Measurements from ENCODE around the gene AJUBA.
"Not testable (repeated sequence)": the region's sequence is repeated elsewhere in the genome, so short reads cannot be mapped to it uniquely, and the experiment has no call there.

AJUBA gene

DNA sequence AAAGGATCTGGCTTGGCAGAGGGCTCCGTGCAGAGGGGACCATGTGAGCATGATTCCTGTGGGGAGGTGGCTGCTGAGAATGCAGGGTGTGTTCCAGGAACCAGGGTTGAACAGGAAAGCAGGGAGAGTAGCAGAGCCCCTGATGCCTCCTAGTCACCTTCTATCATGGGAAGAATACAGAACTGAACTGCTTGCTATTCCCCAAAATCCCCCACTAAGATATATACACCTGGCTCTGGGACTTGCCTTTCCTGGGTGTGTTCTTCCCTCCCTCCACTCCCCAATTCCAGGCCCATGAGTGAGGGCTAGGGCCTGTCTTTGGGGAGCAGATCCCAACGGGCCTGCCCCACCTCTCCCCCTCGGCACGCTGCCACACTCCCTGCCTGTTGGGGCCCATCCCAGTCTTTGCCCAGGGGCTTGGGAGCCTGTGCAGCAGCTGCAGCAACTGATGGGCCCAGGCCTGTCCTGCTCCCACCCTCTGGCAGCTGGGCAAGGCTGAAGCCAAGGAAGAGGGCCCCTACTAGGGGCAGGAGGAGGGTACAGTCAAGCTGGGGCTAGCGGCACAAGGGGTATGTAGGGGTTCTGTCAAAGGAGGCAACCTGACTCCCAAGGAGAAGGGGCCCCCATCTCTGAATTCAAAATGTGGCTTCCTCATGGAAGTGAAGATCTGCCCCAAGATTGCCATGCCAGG is 3.2 kb downstream of the AJUBA start:
- no peak for DNase-seq

DNA sequence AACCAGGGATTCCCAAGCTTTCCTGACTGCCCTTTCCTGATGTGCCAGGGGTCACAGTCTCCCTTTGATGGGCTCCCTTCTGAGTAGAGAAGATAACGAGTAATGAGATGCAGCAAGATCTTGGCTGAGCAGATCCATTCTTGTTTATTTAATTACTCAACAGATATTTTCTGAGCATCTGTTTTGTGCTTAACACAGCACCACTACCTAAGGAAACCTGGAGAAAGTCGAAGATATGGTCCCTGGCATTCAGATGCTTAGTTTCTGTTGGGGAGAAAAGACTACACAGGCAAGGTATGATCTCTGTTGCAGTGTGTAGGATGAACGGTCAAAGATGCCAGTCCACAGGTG is 3.9 kb downstream of the AJUBA start:
- no peak for DNase-seq

DNA sequence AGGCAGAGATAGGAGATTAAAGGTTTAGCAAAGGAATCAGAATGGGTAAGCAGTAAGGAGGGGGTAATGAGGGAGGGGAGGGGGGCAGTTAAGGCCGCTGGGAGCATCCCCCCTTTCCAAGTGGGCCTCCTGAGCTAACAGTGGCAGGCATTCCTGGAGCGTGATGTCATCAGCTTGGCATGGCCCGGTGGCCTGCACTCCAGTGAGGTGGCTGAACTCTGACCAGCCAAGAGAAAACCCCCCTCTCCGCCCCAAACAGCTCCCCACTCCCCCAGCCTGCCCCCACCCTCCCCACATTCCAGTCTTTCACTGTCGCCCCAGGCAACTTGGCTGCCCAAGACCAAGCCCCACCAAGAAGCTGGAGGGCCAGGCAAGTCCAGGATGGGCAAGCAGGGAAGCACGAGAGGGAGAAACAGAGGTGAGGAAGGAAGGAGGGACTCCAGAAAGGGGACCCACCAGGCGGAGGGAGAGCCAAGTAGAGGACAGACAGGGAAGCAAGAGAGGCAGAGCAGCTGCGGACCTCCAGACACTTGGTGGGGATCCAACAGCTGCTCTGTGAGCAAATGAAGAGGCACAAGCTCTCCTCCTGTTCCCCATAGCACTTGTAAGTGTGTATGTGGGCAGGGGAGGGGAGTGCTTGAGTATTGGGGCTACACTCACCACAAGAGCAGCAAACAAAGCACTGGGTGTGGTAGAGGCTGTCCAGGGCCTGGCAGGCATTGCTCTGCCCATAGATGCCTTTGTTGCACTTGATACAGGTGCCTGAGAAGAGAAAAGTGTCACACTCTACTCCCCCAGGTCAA is 4.5 kb downstream of the AJUBA start:
- no peak for DNase-seq

DNA sequence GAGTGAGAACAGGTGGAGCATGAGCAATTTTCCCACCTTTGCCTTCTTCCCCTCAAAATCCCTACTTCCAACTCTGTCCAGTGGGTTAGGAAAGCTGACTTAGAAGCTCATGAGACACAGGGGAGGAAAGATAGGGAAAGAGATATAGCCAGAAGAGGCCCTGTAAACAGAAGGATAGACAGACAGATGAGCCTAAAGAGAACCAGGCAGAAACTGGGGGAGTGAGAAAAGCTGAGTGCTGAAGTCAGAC is 5.0 kb downstream of the AJUBA start:
- DNase-seq: no peak

DNA sequence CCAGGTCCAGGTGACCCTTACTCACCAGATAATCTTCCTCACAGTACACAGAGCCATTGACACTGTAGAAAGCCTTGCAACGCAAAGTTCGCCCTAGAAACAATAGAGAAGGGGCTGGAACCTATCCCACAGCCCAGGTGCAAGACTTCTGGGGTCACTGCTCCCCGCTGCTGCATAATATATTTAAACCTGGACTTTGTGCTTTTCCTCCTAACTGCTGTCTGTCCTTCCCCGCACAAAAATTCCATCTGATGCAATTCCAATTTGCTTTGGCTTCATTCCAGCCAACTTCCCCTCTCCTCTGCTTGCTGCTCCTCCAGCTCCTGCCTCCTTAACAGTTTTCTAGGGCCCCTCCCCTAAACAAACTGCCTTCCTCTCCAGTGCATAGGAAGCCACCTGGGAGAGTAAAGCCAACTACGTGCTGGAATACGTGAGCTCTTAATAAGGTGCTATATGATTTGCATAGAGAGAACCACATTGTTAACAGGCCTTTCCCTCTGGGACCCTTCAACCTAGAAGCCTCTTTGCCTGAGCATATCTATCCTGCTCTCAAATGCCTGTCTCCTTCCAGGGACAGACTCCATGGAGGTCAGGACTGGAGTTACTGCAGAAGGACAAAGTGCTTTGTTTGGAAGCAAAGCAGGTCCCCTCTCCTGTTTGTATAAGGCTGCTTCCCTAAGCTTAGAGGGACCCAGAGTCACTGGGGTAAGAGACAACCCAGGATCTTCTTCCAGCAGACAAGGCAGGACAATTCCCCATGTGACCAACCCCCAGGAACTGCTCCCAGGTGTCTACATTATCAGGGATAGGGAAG is 5.5 kb downstream of the AJUBA start:
- no peak for DNase-seq

DNA sequence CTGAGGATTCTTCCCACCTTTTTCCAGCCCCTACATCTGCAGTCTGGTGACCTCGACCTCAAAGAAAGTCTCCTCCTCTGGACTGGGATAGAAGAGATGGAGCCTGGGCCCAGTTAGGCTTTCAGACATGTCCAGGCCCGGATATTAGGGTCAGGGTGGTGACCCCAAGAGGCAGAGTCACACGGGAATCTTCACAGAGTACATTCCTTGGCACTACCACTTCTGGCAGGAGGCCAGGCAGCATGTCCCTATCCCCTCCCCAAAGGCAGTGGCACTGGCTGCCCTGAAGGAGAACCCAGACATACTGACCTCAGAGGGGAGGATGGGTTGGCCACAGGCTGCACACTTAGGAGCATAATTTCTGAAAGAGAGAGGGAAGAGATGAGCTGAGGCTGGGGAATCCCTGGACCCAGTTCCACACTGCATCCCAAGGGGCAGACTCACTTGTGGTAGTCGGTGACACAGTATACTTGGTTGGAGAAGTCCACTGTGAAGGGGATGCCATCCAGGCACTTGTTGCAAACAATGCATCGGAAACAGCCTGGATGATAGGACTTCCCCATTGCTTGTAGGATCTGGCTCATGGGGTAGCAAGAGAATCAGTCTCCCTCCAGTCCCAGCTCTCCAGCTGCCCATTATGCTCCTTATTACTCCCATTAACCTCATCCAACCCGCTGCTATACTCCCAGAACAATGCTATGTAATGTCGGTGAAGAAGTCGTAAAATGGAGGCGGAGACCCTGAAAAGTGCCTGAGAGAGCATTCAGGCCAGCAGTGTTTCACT is 7.6 kb downstream of the AJUBA start:
- no peak for DNase-seq

DNA sequence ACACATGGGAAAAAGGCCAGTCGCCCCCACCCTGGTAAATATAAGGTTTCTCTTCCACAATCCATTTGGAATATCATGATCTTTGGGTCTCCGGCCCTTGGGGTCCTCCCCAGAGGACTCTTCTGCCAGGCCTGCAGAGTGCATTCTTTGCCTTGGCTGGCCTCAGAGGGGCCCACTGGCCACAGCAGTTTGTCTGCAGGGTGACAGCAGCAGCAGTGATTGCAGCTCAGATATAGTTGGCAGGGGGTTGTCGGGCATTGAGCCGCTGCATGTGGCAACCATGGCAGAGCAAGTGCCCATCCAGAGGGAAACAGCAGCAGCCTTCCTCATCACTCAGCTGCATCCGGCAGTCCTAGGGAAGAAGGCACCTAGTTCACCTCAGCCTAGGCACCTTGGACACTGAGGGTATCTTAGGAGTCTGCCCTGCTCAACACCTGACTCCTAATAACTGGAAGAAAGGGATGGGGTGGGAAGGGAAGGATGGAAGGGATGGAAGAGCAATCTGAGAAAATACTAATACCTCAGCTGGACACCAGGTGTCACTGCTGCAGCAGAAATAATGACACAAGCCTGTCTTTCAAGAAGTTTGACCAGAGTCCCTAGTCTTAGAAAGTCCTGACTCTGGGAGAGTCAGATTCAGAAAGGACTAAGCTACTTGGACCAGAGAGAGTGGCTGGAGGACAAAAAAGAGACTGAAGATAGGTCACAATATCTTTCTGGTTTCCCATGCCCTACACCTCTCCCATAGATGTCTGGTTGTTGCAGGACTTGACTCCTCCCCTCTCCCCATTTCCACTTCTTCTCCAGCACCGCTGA is 8.9 kb downstream of the AJUBA start:
- DNase-seq: peak; percentile 67

DNA sequence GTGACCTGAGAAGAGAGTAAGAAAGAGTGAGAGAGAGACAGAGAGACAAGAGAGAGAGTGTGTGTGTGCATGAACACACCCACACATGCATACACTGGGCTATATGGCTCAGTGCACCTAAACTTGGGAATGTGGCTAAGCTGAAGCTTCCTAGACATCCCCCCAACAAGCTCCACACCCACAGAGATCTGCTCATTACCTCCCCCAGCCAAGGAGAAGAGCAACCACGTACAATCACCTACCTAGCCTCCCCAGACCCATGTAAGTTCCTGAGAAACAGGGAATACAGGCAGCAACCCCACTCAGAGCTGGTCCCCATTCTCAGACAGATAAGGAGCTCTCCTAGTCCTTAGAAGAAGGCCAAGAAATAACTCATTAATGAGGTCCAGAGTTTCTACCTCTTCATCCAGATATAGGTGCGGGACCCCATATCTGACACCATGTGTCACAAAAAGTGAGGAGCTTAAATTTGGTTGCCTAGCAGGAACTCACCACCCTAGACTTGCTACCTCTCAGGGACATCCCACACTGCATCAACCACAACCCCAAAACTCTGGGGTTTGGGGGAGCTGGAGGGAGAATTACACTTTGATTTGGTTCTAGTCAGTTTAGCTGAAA is 9.9 kb downstream of the AJUBA start:
- DNase-seq: no peak

DNA sequence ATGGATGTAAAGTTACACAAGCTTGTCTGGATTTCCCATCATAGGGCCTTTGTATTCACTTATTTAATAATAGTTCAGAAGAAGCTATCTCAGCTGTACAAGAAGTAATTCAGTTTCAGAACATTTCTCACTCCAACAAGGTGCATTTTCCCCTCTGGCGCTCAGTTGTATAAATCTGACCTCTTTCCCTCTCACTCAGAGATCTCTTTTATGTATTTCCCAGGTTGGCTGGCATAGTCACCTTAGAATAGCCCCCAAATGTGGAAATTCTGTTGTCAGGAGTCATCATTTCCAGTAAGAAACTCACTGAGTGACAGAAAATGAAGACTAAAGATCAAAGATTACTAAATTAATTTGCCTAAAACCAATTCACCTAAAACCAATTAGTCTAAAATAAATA is 11.2 kb downstream of the AJUBA start:
- no peak for DNase-seq

DNA sequence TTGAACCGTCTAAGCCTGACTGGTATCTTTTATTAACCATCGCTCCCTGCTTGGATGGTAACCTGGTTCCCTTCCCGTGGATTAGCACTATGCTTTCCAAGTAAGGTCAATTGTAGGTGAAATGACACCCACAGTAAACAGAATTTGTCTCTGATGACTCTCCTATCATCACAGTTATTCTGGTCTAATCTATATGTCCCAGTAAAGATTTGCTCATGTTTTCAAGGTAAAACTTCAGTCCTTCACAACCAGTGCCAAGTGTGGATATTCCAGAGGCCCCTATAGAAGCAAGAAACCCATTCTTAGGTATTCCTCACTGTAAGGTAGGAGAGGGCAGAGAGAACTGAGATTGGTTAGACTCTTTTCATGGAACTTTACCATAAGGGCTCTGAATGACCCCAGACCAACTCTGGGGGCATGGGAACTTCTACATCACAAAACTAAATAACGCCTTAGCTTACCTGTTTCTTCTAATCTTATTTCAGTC is 15.5 kb downstream of the AJUBA start:
- DNase-seq: no peak

DNA sequence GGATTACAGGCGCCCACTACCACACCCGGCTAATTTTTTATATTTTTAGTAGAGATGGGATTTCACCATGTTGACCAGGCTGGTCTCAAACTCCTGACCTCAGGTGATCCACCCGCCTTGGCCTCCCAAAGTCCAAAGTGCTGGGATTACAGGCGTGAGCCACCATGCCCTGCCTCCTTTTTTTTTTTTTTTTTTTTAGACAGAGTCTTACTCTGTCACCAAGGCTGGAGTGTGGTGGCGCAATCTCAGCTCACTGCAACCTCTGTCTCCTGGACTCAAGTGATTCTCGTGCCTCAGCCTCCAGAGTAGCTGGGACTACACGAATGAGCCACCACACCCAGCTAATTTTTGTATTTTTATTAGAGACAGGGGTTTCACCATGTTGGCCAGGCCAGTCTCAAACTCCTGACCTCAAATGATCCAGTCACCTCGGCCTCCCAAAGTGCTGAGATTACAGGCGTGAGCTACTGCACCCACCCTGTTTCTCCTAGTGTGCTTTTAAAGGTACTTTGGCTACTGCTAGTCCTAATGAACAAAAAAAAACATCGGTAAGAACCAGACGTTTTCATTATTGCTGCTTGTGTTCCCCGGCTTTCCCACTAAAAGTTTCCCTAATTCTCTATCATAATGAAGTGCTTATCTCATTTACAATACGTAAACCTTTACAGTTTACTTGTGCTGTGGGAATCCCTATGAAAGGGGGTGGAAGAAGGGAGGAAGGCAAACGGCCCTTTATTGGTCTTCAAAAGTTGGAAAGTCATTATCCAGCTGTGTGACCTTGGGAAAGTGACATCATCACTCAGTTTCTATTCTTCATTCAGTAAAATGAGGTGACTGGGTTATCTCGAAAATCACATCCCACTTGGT is 16.2 kb downstream of the AJUBA start:
- not testable (repeated sequence) for DNase-seq

DNA sequence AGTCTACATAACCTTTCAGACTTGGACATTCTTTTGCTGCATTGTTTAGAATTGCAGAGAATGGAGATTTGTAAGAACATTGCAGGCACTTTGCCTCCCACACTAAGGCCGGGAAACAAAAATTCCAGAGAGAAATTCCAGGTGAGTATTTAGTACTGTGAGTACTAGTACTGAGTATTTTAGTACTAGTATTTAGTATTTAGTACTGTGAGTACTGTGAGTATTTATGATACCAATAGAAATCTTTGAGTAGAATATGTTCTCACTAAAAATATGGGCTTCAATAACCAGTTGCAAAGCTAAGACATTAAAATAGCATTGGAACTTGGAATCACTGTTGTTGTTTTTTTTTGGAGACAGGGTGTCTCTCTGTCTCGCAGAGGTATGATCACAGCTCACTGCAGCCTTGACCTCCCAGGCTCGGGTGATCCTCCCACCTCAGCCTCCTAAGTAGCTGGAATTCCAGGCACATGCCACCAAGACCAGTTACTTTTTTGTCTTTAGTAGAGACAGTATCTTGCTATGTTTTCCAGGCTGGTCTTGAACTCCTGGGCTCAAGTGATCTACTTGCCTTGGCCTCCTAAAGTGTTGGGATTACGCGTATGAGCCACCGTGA is 20.2 kb downstream of the AJUBA start:
- no peak for DNase-seq

DNA sequence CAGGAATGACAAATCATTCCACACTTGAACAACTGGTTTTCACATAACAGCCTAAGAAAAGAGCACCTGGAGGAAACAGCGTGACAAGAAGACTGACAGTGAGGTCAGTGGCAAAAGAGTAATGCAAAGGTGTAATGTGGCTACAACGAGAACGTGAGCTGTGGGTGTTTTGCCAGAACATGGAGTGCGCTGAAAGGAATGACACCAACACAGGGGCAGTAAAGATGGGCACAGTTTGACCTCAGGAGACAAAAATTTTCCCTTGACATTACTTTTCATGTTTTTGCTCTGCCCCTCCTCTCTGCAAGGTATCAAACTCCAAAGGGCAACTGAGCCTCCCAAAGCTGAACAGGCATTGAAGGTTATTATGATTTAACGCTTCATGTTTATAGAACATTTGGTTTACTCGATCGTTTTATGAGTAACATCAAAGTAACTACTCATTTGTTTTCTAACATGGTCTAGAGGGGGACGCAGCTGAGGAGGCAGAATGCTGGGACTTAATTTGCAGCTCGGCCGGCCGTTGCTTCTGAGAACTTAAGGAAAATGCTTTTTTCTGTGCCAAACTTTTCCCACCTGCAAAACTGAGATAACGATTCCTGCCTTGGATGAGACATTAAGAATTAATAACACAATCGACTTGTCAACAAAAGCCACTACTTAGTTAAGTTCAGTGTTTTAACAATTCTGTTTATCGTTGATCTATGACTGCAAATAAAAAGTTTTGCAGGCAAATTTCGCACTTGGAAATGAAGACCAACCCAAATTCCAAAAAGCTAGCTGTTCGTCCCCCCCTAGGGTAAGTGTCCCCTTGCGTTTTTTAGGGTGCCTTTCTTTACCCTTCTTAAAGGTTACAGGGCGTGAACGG is 26.4 kb downstream of the AJUBA start:
- DNase-seq: no peak

DNA sequence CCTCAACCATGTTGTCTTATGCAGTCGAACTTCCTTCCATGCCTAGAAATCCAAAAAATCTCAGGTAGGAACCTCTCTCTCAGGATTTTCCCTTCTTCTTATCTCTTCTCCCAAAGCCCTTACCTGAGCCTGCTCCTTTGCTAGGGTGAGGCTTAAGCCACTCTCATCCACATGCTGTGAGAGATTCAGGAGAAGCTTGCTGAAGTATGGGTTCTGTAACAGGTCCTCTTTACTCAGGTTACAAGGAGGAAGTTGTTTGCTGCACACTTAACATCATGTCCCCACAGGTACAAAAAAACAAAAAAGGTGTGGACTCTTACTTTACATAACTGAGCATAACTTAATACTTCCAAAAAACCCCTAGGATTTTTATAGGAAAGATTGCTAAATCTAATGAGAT is 29.9 kb downstream of the AJUBA start:
- DNase-seq: no peak

DNA sequence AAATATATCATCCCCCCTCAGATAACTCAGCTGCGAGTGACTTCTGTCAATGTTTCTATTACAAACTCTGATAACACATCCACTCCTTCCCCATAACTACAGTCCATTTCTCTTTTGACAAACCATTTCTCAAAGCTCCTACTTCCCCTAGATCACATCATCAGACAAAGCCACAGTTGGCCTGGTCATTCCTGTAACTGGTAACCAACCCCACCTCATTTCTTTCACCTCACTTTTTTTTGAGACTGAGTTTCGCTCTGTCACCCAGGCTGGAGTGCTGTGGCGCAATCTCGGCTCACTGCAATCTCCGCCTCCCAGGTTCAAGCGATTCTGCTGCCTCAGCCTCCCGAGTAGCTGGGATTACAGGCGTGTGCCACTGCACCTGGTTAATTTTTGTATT is 30.6 kb downstream of the AJUBA start:
- DNase-seq: not testable (repeated sequence)

DNA sequence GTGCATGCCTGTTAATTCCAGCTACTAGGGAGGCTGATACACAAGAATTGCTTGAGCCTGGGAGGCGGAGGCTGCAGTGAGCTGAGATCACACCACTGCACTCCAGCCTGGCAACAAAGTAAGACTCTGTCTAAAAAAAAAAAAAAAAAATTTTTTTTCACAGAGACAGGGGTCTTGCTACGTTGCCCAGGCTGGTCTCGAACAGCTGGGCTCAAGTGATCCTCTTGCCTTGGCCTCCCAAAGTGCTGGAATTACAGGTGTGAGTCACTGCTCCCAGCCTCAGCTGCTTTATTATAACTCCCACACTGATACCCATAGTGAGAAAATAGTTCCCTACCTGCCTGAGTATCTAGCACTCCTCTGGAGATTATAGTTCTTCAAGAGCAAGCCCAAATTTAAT is 36.7 kb downstream of the AJUBA start:
- DNase-seq: no peak

DNA sequence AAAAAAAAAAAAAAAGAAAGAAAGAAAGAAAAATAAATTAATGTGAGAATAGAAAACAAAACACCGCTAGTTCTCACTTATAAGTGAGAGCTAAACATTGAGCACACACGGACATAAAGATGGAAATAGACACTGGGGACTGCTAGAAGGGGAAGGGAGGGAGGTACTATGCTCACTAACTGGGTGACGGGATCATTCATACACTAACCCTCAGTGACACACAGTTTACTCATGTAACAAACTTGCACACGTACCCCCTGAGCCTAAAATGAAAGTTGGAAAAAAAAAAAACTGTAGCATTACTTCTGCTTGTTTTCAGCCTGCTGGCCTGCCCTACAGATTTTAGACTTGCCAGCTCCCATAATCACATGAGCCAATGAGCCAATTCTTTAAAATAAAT is 42.7 kb downstream of the AJUBA start:
- DNase-seq: no peak

DNA sequence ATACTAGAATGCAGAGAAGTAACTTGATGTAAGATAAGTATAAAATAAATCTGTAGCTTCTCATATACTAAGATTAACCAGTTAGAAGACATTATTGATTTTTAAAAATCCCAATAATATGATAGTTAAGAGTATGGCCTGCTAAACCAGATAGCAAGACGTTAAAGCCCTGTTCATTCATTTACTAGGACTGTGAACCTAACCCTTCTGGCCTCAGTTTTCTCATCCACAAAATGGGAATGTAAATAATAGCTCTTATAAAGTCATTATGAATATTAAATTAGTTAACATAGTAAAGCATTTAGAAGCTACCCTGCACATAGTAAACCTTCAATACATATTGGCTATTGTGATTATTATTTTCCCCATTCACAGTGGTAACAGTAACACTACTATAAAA is 47.2 kb downstream of the AJUBA start:
- DNase-seq: no peak

DNA sequence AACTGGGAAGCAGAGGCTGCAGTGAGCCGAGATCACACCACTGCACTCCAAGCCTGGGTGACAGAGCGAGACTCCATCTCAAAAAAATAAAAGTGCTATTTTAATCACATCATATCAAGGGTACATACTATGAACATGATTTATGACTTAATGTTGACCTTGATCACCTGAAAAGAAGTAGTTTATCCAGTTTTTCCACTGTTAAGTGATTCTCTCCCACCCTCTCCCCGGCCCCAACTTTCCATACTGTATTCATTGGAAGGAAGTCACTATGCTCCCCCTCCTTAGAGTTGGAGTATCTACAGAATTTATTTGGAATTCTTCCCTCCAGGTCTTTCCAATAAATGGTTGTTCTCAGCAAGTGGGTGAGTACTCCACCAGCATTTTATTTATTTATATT is 50.2 kb downstream of the AJUBA start:
- no peak for DNase-seq
